ENCODE results near the gene HDAC4. TPM values are rescaled to one million over a fixed set of nuclear protein-coding genes. Genes with fewer than 3 reads are reported as not detected.

HDAC4 gene
- total RNA-seq, 1 experiment from 2014 or later, result 47.6 TPM

DNA sequence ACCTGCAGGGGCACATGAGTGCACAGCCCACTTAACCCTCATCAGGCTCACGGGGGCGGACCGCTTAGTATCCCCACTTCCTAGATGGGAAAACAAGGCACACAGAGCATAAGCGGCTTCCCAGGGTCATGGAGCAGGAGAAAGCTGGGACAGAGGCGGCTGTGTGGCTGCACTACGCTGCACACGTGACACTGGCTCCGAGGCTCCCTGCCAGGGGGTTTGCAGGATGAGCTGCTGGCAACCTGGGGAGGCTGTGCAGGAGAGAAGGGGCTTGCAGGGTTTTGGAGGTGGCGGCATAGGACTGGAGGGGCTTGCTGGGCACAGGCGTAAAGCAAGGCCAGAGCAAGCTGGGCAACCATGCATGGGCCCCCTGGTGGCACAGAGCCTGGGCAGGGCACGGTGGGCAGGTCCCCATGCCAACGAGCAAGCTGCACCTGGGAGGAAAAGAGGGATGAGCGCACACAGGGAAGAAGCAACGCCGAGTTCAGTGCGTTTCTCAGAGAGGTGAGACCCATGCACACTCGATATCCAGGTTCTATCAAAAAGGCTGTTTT is 268.6 kb downstream of the HDAC4 start (continued):
- no peak for TF ChIP-seq SP1 (IDR thresholded peaks at IDR 0.05; ENCODE audit: low read depth)
- no peak for TF ChIP-seq TCF7L2 (IDR thresholded peaks at IDR 0.05; ENCODE audit: borderline replicate concordance, extremely low read depth, insufficient read depth, insufficient read length)
- TF ChIP-seq SRF (IDR thresholded peaks at IDR 0.05; ENCODE audit: low read depth), result no peak
- TF ChIP-seq FOSL1 (IDR thresholded peaks at IDR 0.05; ENCODE audit: low read depth), result no peak
- TF ChIP-seq POLR2AphosphoS5 (IDR thresholded peaks at IDR 0.05; ENCODE audit: low read depth, low read length), result no peak
- TF ChIP-seq, protein P1, sequence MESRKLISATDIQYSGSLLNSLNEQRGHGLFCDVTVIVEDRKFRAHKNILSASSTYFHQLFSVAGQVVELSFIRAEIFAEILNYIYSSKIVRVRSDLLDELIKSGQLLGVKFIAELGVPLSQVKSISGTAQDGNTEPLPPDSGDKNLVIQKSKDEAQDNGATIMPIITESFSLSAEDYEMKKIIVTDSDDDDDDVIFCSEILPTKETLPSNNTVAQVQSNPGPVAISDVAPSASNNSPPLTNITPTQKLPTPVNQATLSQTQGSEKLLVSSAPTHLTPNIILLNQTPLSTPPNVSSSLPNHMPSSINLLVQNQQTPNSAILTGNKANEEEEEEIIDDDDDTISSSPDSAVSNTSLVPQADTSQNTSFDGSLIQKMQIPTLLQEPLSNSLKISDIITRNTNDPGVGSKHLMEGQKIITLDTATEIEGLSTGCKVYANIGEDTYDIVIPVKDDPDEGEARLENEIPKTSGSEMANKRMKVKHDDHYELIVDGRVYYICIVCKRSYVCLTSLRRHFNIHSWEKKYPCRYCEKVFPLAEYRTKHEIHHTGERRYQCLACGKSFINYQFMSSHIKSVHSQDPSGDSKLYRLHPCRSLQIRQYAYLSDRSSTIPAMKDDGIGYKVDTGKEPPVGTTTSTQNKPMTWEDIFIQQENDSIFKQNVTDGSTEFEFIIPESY (IDR thresholded peaks at IDR 0.05; ENCODE audit: extremely low read depth, insufficient replicate concordance, low read length), result no peak
- no peak for TF ChIP-seq POLR2A (IDR thresholded peaks at IDR 0.05; ENCODE audit: borderline replicate concordance, extremely low read depth, insufficient read depth, insufficient read length)
- TF ChIP-seq EZH2phosphoT487 (IDR thresholded peaks at IDR 0.05; ENCODE audit: borderline replicate concordance), result no peak
- no peak for TF ChIP-seq EZH2 (IDR thresholded peaks at IDR 0.05)

- H4K20me1 ChIP-seq (ENCODE audit: insufficient read depth), result no peaks in the 10 kb centered on the region
- BruUV-seq (replicated peaks), result no TSS peak
- CTCF ChIA-PET, result no interaction called here
- no peaks in the 10 kb centered on the region for H3K9me2 ChIP-seq (ENCODE audit: insufficient read depth)
- H3K27ac ChIP-seq (ENCODE audit: low read depth, low read length), result no peak overlapping the region
- H3K79me2 ChIP-seq (ENCODE audit: insufficient read depth, low read length), result no peaks in the 10 kb centered on the region
- RAD21 ChIA-PET (ENCODE audit: low non-redundant PET in 1 of 2, low total read pairs in 2 of 2, uncharacterized antibody in 2 of 2, unreplicated experiment in 2 of 2), result no interaction called here
- no peak overlapping the region for H2AFZ ChIP-seq (ENCODE audit: low read depth, low read length, poor library complexity, severe bottlenecking)
- intact Hi-C loops (cut with micrococcal nuclease), result no loop called here
- no peak overlapping the region for H3K4me3 ChIP-seq (replicated peaks in 1 of 2; ENCODE audit: low read depth in 1 of 2, low read length in 2 of 2)
- H3K4me1 ChIP-seq (ENCODE audit: control insufficient read depth in 1 of 2, insufficient read depth in 2 of 2, low read length in 2 of 2), result no peaks in the 10 kb centered on the region
- no peak for ATAC-seq
- TF ChIP-seq SP1 (IDR thresholded peaks at IDR 0.05; ENCODE audit: low read depth) (no peak), ZFX (IDR thresholded peaks at IDR 0.05) (no peak), POLR2A (IDR thresholded peaks at IDR 0.05; ENCODE audit: borderline replicate concordance, extremely low read depth, insufficient read depth, insufficient read length) (no peak), TCF7L2 (IDR thresholded peaks at IDR 0.05; ENCODE audit: borderline replicate concordance, extremely low read depth, insufficient read depth, insufficient read length) (no peak)
- POLR2A ChIA-PET, result no interaction called here
- peaks cover 2 to 4% of the 10 kb centered on the region in 2 experiments; a peak in 2 of 4 replicates for H3K36me3 ChIP-seq (ENCODE audit: control insufficient read depth in 1 of 2, insufficient read depth in 2 of 2, low read length in 2 of 2)
- H3K27me3 ChIP-seq (ENCODE audit: insufficient read depth, low read length), result no peaks in the 10 kb centered on the region
- no peak overlapping the region for H3K4me2 ChIP-seq (ENCODE audit: low read length)
- no peak for DNase-seq (ENCODE audit: low read depth, low spot score)
- no peaks in the 10 kb centered on the region for H3K9me3 ChIP-seq (ENCODE audit: control insufficient read depth in 1 of 2, insufficient read depth in 1 of 2, low read depth in 1 of 2, low read length in 2 of 2)
- no peak overlapping the region for H3K9ac ChIP-seq (ENCODE audit: low read length)
Observed at GRCh38 chr2:239131521-239131920, 269.3 kb downstream of the HDAC4 start.
